ENCODE results near the gene TBX1.

DNA sequence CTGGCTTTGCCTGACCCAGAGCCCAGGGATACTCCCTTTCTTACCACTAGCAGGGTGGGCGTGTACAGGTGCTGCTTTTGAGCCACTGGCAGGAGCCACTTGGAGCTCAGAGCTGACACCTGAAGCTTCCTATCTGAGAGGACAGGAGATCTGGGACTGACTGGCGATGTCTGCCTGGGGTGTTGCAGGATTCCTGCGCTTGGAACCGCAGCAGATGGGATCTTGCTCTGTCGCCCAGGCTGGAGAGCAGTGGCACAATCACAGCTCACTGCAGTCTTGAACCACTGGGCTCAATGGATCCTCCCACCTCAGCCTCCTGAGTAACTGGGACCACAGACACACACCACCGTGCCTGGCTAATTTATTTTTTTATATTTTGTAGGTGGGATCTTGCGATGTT lies 19.5 kb upstream of the TBX1 start:
- TF ChIP-seq TBP (CRISPR knock-in tag; IDR thresholded peaks at IDR 0.05) (no peak), POLR2AphosphoS2 (IDR thresholded peaks at IDR 0.05; ENCODE audit: low read depth, low read length) (no peak), ELF1 (CRISPR knock-in tag; IDR thresholded peaks at IDR 0.05) (no peak), ATF4 (CRISPR knock-in tag; IDR thresholded peaks at IDR 0.05) (no peak), PBX3 (CRISPR knock-in tag; IDR thresholded peaks at IDR 0.05; ENCODE audit: borderline replicate concordance) (no peak), YY1 (IDR thresholded peaks at IDR 0.05; ENCODE audit: insufficient read depth, insufficient replicate concordance, low read depth, low read length) (no peak), MYC (CRISPR knock-in tag; IDR thresholded peaks at IDR 0.05; ENCODE audit: borderline replicate concordance) (no peak), ZNF138 (CRISPR knock-in tag; IDR thresholded peaks at IDR 0.05; ENCODE audit: low read depth) (no peak)
